NT2/D1 (cell line): ENCODE measurements around the gene ENO1.

ENCODE experiments used
- SUZ12 ChIP-seq: IDR thresholded peaks from 2 replicates; pipeline ENCODE4 v1.6.1; 2011; ENCODE audit not compliant: insufficient read length, insufficient read depth; ENCODE audit errors: extremely low read depth
- ZNF274 ChIP-seq: IDR thresholded peaks from 2 replicates; pipeline ENCODE4 v1.6.1; 2011; ENCODE audit warnings: mild to moderate bottlenecking, low read depth, low read length

GRCh38 chr1:8889103-8889846 is 10.8 kb upstream of the ENO1 start:
- TF ChIP-seq SUZ12 (no peak), ZNF274 (no peak)
